NB4 (cell line): ENCODE measurements around the gene ZSWIM3.

Experiments
- MYC ChIP-seq: IDR thresholded peaks from 2 replicates; pipeline ENCODE4 v1.6.1; 2011; ENCODE audit warnings: low read depth, low read length
- TF ChIP-seq, protein P1 (sequence below): IDR thresholded peaks from one replicate; pipeline ENCODE4 v1.5.1; 2012; ENCODE audit warnings: low read depth, low read length

DNA sequence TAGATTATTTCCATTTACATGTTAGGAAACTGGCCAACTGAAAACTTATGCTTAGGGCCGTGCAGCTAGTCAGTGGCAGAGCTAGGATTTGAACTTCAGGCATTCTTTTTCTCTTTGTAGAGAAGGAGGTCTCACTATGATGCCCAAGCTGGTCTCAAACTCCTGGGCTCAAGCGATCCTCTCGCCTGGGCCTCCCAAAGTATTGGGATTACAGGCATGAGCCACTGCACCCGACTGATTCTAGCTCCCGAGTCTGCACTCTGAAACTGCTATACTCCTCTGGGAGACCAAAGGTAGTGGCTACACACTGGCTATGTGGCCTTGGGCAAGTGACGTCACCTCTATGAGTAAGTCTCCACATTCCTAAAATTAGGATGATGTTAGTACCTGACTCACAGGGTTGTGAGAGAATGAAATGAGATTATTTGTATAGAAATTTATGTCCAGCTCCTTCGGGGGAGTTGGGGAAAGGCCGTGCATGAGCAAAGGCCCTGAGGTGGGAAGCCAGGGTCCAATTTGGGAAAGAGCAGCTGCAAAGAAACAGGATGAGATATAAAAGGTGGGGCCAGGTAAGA, 48.2 kb downstream of the ZSWIM3 start:
- TF ChIP-seq, protein P1, sequence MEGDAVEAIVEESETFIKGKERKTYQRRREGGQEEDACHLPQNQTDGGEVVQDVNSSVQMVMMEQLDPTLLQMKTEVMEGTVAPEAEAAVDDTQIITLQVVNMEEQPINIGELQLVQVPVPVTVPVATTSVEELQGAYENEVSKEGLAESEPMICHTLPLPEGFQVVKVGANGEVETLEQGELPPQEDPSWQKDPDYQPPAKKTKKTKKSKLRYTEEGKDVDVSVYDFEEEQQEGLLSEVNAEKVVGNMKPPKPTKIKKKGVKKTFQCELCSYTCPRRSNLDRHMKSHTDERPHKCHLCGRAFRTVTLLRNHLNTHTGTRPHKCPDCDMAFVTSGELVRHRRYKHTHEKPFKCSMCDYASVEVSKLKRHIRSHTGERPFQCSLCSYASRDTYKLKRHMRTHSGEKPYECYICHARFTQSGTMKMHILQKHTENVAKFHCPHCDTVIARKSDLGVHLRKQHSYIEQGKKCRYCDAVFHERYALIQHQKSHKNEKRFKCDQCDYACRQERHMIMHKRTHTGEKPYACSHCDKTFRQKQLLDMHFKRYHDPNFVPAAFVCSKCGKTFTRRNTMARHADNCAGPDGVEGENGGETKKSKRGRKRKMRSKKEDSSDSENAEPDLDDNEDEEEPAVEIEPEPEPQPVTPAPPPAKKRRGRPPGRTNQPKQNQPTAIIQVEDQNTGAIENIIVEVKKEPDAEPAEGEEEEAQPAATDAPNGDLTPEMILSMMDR = no peak
- no peak for TF ChIP-seq MYC
